ENCODE results near the gene SOST. TPM values are rescaled to one million over a fixed set of nuclear protein-coding genes. Genes with fewer than 3 reads are reported as not detected.

Gene SOST
- total RNA-seq, 2 donors from 2014 or later: not detected

- intact Hi-C loops (cut with DNase I): no loop called here
Measured at GRCh38 chr17:43719578-43719977, 39.0 kb downstream of the SOST start.

GRCh38 chr17:43718544-43718943, 40.0 kb downstream of the SOST start:
- DNase-seq (no peak), ATAC-seq (no peak)
- intact Hi-C loops (cut with DNase I): no loop called here

More at GRCh38 chr17:43719578-43719977, 39.0 kb downstream of the SOST start:
- DNase-seq: no peak
- ATAC-seq: no peak

- DNase-seq (no peak), ATAC-seq (no peak)
- intact Hi-C loops (cut with DNase I): no loop called here
Measured at GRCh38 chr17:43717913-43718312, 40.7 kb downstream of the SOST start.

- intact Hi-C loops (cut with DNase I): no loop called here
- peak in 1 of 2 donors; percentile 19 for ATAC-seq
- no peak for DNase-seq
Measured at GRCh38 chr17:43714465-43715149, 44.0 kb downstream of the SOST start.

DNA sequence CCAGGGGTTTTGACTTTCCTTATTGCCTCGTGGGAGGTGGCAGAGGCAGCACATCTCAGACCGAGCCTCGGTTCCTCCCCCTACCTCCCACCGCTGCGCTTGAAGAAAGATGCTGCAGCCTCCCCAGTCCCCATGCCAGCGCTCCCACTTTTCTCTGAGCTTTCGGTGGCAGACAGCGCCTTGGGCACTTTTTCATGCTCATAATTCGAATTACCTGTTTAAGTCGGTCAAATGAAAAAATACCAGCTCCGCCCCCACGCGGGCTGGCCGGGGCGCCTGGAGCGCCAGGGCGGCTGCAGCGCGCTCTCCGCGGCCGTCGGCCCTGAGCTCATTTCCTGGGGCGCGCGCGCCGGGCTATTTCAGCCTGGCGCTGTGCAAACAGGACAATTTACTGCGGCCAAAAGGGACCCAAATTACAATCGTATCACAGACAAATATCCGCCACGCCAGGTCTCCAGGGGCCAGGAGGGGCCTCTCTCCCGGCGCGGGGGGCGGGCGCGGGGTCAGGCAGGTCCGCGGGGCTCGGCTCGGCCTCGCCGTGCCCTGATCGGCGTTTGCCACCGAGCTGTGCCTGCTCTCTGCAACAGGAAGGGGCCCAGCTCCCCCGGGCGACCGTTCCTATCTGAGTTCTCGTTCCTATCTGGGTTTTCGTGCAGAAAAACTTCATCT, 45.0 kb downstream of the SOST start:
- intact Hi-C loops (cut with DNase I): no loop called here
- peak; percentile 55 for DNase-seq
- ATAC-seq: peak; percentile 80 to 85

DNA sequence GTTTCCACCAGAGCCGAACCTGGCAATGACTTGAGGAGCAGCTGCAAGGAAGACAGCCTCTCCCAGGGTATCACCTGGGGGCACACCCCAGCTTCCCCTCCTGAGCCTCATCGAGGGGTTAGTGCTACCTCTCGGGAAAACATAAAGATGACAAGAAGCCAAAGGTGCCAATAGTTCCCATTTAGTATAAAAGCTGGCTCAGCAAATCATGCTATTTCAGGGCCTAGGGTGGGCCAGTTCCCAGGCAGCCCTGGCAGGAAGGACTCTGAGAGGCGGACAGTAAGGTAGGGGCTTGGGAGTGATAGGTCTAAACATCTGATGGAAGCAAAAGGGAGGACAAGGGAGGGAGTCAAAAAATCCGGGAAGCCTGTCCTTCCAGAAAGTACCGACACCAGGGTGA, 46.2 kb downstream of the SOST start:
- intact Hi-C loops (cut with DNase I): no loop called here
- ATAC-seq: no peak

GRCh38 chr17:43710101-43710500, 48.5 kb downstream of the SOST start:
- ATAC-seq: no peak
- DNase-seq: no peak
- intact Hi-C loops (cut with DNase I): no loop called here

More for the DNA sequence above, 46.2 kb downstream of the SOST start:
- no peak for DNase-seq

GRCh38 chr17:43709210-43709609, 49.4 kb downstream of the SOST start:
- intact Hi-C loops (cut with DNase I): no loop called here
- ATAC-seq (no peak), DNase-seq (no peak)

- ATAC-seq (no peak), DNase-seq (no peak)
- intact Hi-C loops (cut with DNase I): no loop called here
Measured at GRCh38 chr17:43707184-43707583, 51.4 kb downstream of the SOST start.

DNA sequence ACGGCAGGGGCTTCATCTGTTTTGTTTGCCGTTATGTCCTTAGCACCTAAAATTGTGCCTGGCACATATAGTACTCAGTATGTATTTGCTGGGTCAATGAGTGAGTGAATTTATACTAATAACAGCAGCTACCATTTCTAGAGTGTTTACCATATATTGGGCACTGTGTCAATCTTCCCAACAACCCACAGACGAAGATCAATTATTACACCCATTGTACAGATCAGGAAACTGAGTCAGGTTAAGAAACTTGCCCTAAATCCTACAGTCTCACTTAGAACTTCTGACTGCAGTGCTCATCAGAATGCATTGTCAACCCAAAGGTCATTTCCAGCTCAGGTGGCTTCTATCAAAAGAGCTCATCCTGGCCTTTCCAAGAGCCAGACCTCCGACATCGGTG, 52.4 kb downstream of the SOST start:
- ATAC-seq: no peak
- intact Hi-C loops (cut with DNase I): no loop called here
- no peak for DNase-seq

Other genes with a start within 250 kb of the SOST start
- gene ETV4, start 212.5 kb downstream of the SOST start, total RNA-seq: 1 to 10 TPM in 1 of 2 donors, under 1 TPM in 1; 0.91 to 7.0 TPM
- 10 to 100 TPM in 1 of 2 donors, 1 to 10 TPM in 1; 9.4 to 25.6 TPM for gene MEOX1, start 96.9 kb downstream of the SOST start, total RNA-seq
- 100 to 1,000 TPM; 149 to 204 TPM for gene DUSP3, start 20.2 kb upstream of the SOST start, total RNA-seq
- gene CFAP97D1, start 21.6 kb upstream of the SOST start, total RNA-seq: not detected
- gene MPP3, start 74.4 kb upstream of the SOST start, total RNA-seq: 10 to 100 TPM; 30.7 to 74.2 TPM
- 10 to 100 TPM; 14.5 to 15.0 TPM for gene CD300LG, start 88.4 kb upstream of the SOST start, total RNA-seq
- 10 to 100 TPM; 10.7 to 15.9 TPM for gene MPP2, start 148.7 kb upstream of the SOST start, total RNA-seq
- gene PPY, start 183.7 kb upstream of the SOST start, total RNA-seq: not detected
- gene PYY, start 195.1 kb upstream of the SOST start, total RNA-seq: not detected
- gene NAGS, start 245.8 kb upstream of the SOST start, total RNA-seq: 1 to 10 TPM; 1.3 to 1.4 TPM

Data from left cardiac atrium (tissue), 4 donors.